ENCODE data around the gene FRMPD2.
"Not testable (repeated sequence)": the region's sequence is repeated elsewhere in the genome, so short reads cannot be mapped to it uniquely, and the experiment has no call there.

The FRMPD2 gene

DNA sequence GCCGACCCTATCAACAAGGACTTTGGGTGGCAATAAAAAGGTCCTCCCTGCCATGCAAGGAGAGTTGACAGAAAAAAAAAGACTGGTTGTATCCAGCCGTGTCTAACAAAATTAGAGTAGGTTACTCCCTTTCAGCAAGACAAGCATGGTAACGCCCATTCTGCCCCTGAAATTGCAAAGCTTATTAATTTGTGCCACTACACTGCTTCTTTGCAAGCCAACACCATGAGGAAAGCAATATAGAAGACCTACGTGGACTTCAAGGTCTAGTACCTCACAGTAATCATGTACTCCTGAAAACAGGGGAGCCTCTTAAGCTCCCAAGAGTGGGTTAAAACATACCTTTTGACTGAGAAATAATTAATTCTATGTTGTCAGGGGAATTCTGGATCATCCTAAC, 90.3 kb downstream of the FRMPD2 start:
- Histone ChIP-seq H3K36me3 (ENCODE audit: control insufficient read depth in 2 of 2, insufficient read depth in 2 of 2, low read length in 2 of 2) (no peaks in the 10 kb centered on the region), H3K4me3 (ENCODE audit: low read length in 2 of 2) (no peak overlapping the region), H3K9ac (ENCODE audit: low read length in 2 of 2) (no peak overlapping the region), H3K27me3 (ENCODE audit: control insufficient read depth in 1 of 2, insufficient read depth in 2 of 2, low read length in 2 of 2) (peaks cover 4 to 7% of the 10 kb centered on the region in 2 donors), H3K27ac (ENCODE audit: low read length) (no peak overlapping the region), H3K4me1 (ENCODE audit: control insufficient read depth, insufficient read depth, low read length) (no peaks in the 10 kb centered on the region), H3K9me3 (ENCODE audit: control insufficient read depth in 2 of 2, low read length in 2 of 2) (no peaks in the 10 kb centered on the region)

DNA sequence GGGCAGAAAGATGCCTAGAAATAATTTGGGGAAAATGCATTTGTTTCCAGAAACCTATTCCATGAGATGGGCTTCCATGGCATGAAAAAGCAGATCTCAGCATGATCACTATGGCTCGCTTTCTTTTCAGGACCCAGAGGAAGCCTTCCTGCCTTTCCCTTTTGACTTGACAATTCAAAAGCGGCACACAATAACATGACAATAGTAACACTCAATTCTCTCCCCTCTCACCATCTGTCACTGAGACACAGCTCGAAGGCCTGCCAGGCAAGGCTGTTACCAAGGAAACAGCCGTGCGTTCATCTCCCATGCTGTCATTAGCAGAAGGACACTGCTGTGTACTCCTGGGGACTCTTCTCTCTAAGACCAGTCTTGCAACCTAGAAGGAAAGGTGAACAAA, 101.8 kb downstream of the FRMPD2 start:
- H3K4me1 ChIP-seq (ENCODE audit: control insufficient read depth, insufficient read depth, low read length); H3K9me3 ChIP-seq (ENCODE audit: control insufficient read depth in 2 of 2, low read length in 2 of 2); H3K9ac ChIP-seq (ENCODE audit: low read length in 2 of 2); H3K4me3 ChIP-seq (ENCODE audit: low read length in 2 of 2); H3K27me3 ChIP-seq (ENCODE audit: control insufficient read depth in 1 of 2, insufficient read depth in 2 of 2, low read length in 2 of 2); H3K36me3 ChIP-seq (ENCODE audit: control insufficient read depth in 2 of 2, insufficient read depth in 2 of 2, low read length in 2 of 2); H3K27ac ChIP-seq (ENCODE audit: low read length): not testable (repeated sequence)

GRCh38 chr10:48160670-48161069, 113.8 kb downstream of the FRMPD2 start:
- not testable (repeated sequence) for H3K4me1 ChIP-seq (ENCODE audit: control insufficient read depth, insufficient read depth, low read length); H3K36me3 ChIP-seq (ENCODE audit: control insufficient read depth in 2 of 2, insufficient read depth in 2 of 2, low read length in 2 of 2); H3K9ac ChIP-seq (ENCODE audit: low read length in 2 of 2); H3K9me3 ChIP-seq (ENCODE audit: control insufficient read depth in 2 of 2, low read length in 2 of 2); H3K27ac ChIP-seq (ENCODE audit: low read length); H3K27me3 ChIP-seq (ENCODE audit: control insufficient read depth in 1 of 2, insufficient read depth in 2 of 2, low read length in 2 of 2); H3K4me3 ChIP-seq (ENCODE audit: low read length in 2 of 2)

GRCh38 chr10:48160163-48160562, 114.3 kb downstream of the FRMPD2 start:
- H3K36me3 ChIP-seq (ENCODE audit: control insufficient read depth in 2 of 2, insufficient read depth in 2 of 2, low read length in 2 of 2); H3K4me3 ChIP-seq (ENCODE audit: low read length in 2 of 2); H3K9me3 ChIP-seq (ENCODE audit: control insufficient read depth in 2 of 2, low read length in 2 of 2); H3K27ac ChIP-seq (ENCODE audit: low read length); H3K4me1 ChIP-seq (ENCODE audit: control insufficient read depth, insufficient read depth, low read length); H3K9ac ChIP-seq (ENCODE audit: low read length in 2 of 2); H3K27me3 ChIP-seq (ENCODE audit: control insufficient read depth in 1 of 2, insufficient read depth in 2 of 2, low read length in 2 of 2): not testable (repeated sequence)

DNA sequence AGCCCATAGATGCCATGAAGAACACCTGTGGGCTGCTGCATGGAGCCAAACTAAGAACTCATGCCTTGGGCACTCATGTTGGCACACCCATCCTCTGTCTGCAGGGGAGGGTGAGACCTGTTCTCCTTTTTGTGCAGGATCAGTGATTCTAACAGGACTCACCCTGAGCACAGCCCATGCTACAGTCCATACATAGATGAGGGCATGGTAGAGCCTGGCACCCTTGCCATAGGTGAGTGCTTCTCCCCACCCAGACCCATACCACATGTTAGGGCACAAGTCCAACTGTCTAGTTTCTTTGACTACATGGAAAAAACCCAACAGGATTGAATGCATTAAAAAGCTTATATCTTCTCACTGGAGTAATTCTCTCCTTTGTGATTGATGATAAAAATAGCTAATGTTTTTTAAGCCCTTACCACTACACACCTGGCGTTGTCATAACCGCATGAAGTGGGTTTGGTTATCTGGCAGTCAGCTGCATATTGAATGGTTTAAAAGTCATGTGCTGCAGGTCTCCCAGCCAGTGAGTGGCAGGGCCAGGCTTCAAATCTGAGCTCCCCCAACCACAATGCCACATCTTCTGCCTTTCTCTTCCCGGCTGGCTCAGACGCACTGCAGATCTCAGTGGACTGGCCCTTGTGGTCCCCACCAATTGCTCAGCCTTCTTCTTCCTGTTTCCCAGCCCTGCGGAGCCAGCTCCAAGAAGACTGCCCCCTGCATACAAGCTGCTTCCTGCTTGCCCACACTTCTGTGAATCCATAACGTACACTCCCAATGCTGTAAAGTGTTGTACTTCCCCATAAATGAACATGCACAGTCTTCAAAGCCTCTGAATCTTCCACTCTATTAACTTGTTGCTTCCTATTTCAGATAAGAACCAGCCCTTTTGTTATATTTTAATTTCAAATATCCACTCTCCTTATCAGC, 120.0 kb downstream of the FRMPD2 start:
- not testable (repeated sequence) for H3K36me3 ChIP-seq (ENCODE audit: control insufficient read depth in 2 of 2, insufficient read depth in 2 of 2, low read length in 2 of 2); H3K9ac ChIP-seq (ENCODE audit: low read length in 2 of 2); H3K9me3 ChIP-seq (ENCODE audit: control insufficient read depth in 2 of 2, low read length in 2 of 2); H3K27ac ChIP-seq (ENCODE audit: low read length); H3K4me1 ChIP-seq (ENCODE audit: control insufficient read depth, insufficient read depth, low read length); H3K4me3 ChIP-seq (ENCODE audit: low read length in 2 of 2); H3K27me3 ChIP-seq (ENCODE audit: control insufficient read depth in 1 of 2, insufficient read depth in 2 of 2, low read length in 2 of 2)

DNA sequence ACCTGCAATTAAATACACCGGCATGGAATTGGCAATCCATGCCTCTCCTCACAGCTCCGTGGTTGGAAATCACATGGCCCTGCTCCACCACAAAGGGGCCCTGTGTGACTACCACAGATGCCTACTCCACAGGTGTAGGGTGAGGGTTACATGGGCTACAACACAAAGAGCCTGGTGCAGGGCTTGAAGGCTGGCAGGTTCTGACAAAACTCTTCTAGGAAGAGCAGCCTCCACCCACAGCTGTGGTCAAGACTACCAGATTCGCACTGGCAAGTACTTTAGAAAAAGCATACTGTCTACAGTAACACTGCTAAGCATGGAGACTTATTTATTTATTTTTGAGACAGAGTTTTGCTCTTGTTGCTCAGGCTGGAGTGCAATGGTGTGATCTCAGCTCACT, 126.9 kb downstream of the FRMPD2 start:
- not testable (repeated sequence) for H3K4me3 ChIP-seq (ENCODE audit: low read length in 2 of 2); H3K9me3 ChIP-seq (ENCODE audit: control insufficient read depth in 2 of 2, low read length in 2 of 2); H3K27ac ChIP-seq (ENCODE audit: low read length); H3K4me1 ChIP-seq (ENCODE audit: control insufficient read depth, insufficient read depth, low read length); H3K27me3 ChIP-seq (ENCODE audit: control insufficient read depth in 1 of 2, insufficient read depth in 2 of 2, low read length in 2 of 2); H3K36me3 ChIP-seq (ENCODE audit: control insufficient read depth in 2 of 2, insufficient read depth in 2 of 2, low read length in 2 of 2); H3K9ac ChIP-seq (ENCODE audit: low read length in 2 of 2)

GRCh38 chr10:48143721-48144642, 130.5 kb downstream of the FRMPD2 start:
- H3K4me3 ChIP-seq (ENCODE audit: low read length in 2 of 2); H3K4me1 ChIP-seq (ENCODE audit: control insufficient read depth, insufficient read depth, low read length); H3K9me3 ChIP-seq (ENCODE audit: control insufficient read depth in 2 of 2, low read length in 2 of 2); H3K36me3 ChIP-seq (ENCODE audit: control insufficient read depth in 2 of 2, insufficient read depth in 2 of 2, low read length in 2 of 2); H3K9ac ChIP-seq (ENCODE audit: low read length in 2 of 2); H3K27ac ChIP-seq (ENCODE audit: low read length); H3K27me3 ChIP-seq (ENCODE audit: control insufficient read depth in 1 of 2, insufficient read depth in 2 of 2, low read length in 2 of 2): not testable (repeated sequence)

DNA sequence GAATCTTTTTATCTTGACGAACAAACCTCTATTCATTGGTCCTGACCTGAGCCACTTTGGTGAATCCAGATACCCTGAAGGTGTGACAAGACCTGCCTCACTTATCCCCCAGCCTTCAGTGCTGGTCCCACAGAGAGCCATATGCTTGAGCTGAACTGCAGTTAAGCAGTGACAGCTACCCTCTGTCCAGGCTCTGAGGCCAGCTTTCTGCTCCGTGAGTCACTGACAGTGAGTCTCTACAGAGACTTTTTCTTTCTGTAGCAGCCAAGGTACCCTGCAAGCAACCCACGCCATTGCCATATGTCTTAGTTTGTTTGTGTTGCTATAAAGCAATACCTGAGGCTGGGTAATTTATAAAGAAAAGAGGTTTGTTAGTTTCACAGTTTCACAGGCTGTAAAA, 133.5 kb downstream of the FRMPD2 start:
- H3K4me1 ChIP-seq (ENCODE audit: control insufficient read depth, insufficient read depth, low read length); H3K27ac ChIP-seq (ENCODE audit: low read length); H3K36me3 ChIP-seq (ENCODE audit: control insufficient read depth in 2 of 2, insufficient read depth in 2 of 2, low read length in 2 of 2); H3K27me3 ChIP-seq (ENCODE audit: control insufficient read depth in 1 of 2, insufficient read depth in 2 of 2, low read length in 2 of 2); H3K9ac ChIP-seq (ENCODE audit: low read length in 2 of 2); H3K9me3 ChIP-seq (ENCODE audit: control insufficient read depth in 2 of 2, low read length in 2 of 2); H3K4me3 ChIP-seq (ENCODE audit: low read length in 2 of 2): not testable (repeated sequence)

GRCh38 chr10:48139953-48140850, 134.3 kb downstream of the FRMPD2 start:
- not testable (repeated sequence) for H3K4me1 ChIP-seq (ENCODE audit: control insufficient read depth, insufficient read depth, low read length); H3K9ac ChIP-seq (ENCODE audit: low read length in 2 of 2); H3K27me3 ChIP-seq (ENCODE audit: control insufficient read depth in 1 of 2, insufficient read depth in 2 of 2, low read length in 2 of 2); H3K36me3 ChIP-seq (ENCODE audit: control insufficient read depth in 2 of 2, insufficient read depth in 2 of 2, low read length in 2 of 2); H3K4me3 ChIP-seq (ENCODE audit: low read length in 2 of 2); H3K9me3 ChIP-seq (ENCODE audit: control insufficient read depth in 2 of 2, low read length in 2 of 2); H3K27ac ChIP-seq (ENCODE audit: low read length)

GRCh38 chr10:48128954-48129353, 145.5 kb downstream of the FRMPD2 start:
- not testable (repeated sequence) for H3K4me3 ChIP-seq (ENCODE audit: low read length in 2 of 2); H3K27ac ChIP-seq (ENCODE audit: low read length); H3K4me1 ChIP-seq (ENCODE audit: control insufficient read depth, insufficient read depth, low read length); H3K36me3 ChIP-seq (ENCODE audit: control insufficient read depth in 2 of 2, insufficient read depth in 2 of 2, low read length in 2 of 2); H3K9ac ChIP-seq (ENCODE audit: low read length in 2 of 2); H3K9me3 ChIP-seq (ENCODE audit: control insufficient read depth in 2 of 2, low read length in 2 of 2); H3K27me3 ChIP-seq (ENCODE audit: control insufficient read depth in 1 of 2, insufficient read depth in 2 of 2, low read length in 2 of 2)

Data from stomach smooth muscle (tissue), 2 donors.